Measurements from ENCODE around the gene PROX1. TPM values are rescaled to one million over a fixed set of nuclear protein-coding genes. Genes with fewer than 3 reads are reported as not detected.

The PROX1 gene
- total and polyA plus RNA-seq, 2 experiments from 2014 or later = under 0.01 to 0.20 TPM

DNA sequence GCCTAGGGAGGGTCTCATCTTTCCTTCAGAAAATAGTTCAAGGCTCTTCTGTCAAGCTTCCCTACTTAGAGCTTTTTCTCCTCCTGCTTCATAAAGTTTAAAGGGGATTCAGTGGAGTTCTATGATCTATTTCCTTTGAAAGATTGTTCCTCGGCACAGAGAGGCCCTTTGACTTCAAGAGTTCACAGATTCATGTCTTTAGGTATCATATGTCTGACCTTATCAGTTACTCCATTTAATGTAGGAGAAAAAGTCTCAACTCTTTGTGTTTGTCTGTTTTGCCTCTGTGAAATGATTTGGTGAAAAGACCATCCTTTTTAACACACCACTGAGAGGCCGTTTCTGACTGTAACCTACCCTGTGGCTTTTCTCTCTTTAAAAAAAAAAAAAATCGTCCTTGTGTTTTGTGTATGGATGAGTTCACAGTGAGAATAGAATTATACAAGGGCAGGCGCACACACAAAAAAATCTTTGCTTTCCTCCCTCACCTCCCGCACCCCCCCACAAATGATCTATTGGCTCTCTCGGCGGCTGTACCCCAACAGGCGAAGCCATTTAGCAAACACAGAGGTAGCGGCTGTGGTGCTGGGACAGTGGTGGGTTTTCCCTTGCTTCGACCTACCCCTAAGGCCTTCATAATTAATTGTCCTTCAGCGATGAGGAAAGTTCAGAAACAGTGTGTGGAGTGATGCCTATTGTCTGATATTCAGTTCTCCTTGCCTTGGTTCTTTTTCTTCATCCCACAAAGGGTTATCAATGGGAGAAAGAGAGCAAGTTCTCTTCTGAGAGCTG is 29.6 kb downstream of the PROX1 start:
- no peak overlapping the region for H3K4me2 ChIP-seq (ENCODE audit: unreplicated experiment)
- H3K9ac ChIP-seq = no peak overlapping the region
- no peaks in the 10 kb centered on the region for H3K9me3 ChIP-seq (ENCODE audit: low read depth)
- H3K79me2 ChIP-seq (ENCODE audit: insufficient read depth) = no peaks in the 10 kb centered on the region
- no peaks in the 10 kb centered on the region for H3K4me1 ChIP-seq (ENCODE audit: insufficient read depth)
- no peaks in the 10 kb centered on the region for H3K27me3 ChIP-seq (replicated peaks; ENCODE audit: insufficient read depth)
- no peaks in the 10 kb centered on the region for H3K9me2 ChIP-seq (ENCODE audit: insufficient read depth)
- no peak for DNase-seq
- H3K27ac ChIP-seq = no peak overlapping the region
- in situ Hi-C loops (cut with MboI) = no loop called here
- no peaks in the 10 kb centered on the region for H4K20me1 ChIP-seq (ENCODE audit: insufficient read depth)
- no peaks in the 10 kb centered on the region for H3F3A ChIP-seq (ENCODE audit: insufficient read depth)
- no peak overlapping the region for H2AFZ ChIP-seq
- no peak for TF ChIP-seq EZH2phosphoT487 (IDR thresholded peaks at IDR 0.05; ENCODE audit: insufficient read depth, low read depth)
- TF ChIP-seq EZH2 (IDR thresholded peaks at IDR 0.05; ENCODE audit: insufficient read depth, poor library complexity, severe bottlenecking) = no peak
- H3K4me3 ChIP-seq = no peak overlapping the region
- no peaks in the 10 kb centered on the region for H3K36me3 ChIP-seq (ENCODE audit: low read depth)
- WGBS, 2 experiments (ENCODE audit: low coverage in 1 of 2, low lambda C conversion rate in 2 of 2, missing lambda C conversion rate in 2 of 2) = 57 to 64% methylated on average over 11 of the region's 11 CpGs

- H4K20me1 ChIP-seq (ENCODE audit: insufficient read depth) = no peaks in the 10 kb centered on the region
- H3K9me2 ChIP-seq (ENCODE audit: insufficient read depth) = no peaks in the 10 kb centered on the region
- DNase-seq = no peak
- H3K4me2 ChIP-seq (ENCODE audit: unreplicated experiment) = no peak overlapping the region
- no peak overlapping the region for H3K9ac ChIP-seq
- no peaks in the 10 kb centered on the region for H3K79me2 ChIP-seq (ENCODE audit: insufficient read depth)
- in situ Hi-C loops (cut with MboI) = no loop called here
- no peak overlapping the region for H2AFZ ChIP-seq
- 46 to 50% methylated on average over 8 of the region's 8 CpGs for WGBS, 2 experiments (ENCODE audit: low coverage in 1 of 2, low lambda C conversion rate in 2 of 2, missing lambda C conversion rate in 2 of 2)
- no peak overlapping the region for H3K4me3 ChIP-seq
- no peaks in the 10 kb centered on the region for H3K27me3 ChIP-seq (replicated peaks; ENCODE audit: insufficient read depth)
- H3K36me3 ChIP-seq (ENCODE audit: low read depth) = no peaks in the 10 kb centered on the region
- no peaks in the 10 kb centered on the region for H3F3A ChIP-seq (ENCODE audit: insufficient read depth)
- TF ChIP-seq EZH2phosphoT487 (IDR thresholded peaks at IDR 0.05; ENCODE audit: insufficient read depth, low read depth) (no peak), EZH2 (IDR thresholded peaks at IDR 0.05; ENCODE audit: insufficient read depth, poor library complexity, severe bottlenecking) (no peak)
- H3K9me3 ChIP-seq (ENCODE audit: low read depth) = no peaks in the 10 kb centered on the region
- no peaks in the 10 kb centered on the region for H3K4me1 ChIP-seq (ENCODE audit: insufficient read depth)
- H3K27ac ChIP-seq = no peak overlapping the region
Observed at GRCh38 chr1:214018386-214019268, 30.9 kb downstream of the PROX1 start.

DNA sequence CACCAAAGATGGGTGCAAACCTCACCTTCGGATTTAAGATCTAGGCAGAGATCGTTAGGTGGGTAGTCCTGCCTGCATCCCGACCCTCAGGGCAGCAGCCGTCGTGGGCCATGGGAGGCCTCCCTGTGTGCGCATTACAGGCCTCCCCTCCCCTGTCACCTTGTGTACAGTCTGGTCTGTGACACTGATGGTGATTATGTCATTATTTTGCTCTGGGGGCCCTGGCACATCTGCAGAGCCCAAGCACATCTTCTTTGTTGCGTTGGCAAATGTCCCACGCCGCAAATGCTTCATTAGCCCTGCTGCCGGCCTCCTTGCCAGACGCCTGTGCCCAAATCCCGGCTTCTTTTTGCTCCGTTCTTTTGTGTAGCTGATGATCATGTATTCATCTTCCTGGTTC is 31.7 kb downstream of the PROX1 start:
- H3K9me2 ChIP-seq (ENCODE audit: insufficient read depth) = no peaks in the 10 kb centered on the region
- no peaks in the 10 kb centered on the region for H3K9me3 ChIP-seq (ENCODE audit: low read depth)
- TF ChIP-seq EZH2phosphoT487 (IDR thresholded peaks at IDR 0.05; ENCODE audit: insufficient read depth, low read depth) (no peak), EZH2 (IDR thresholded peaks at IDR 0.05; ENCODE audit: insufficient read depth, poor library complexity, severe bottlenecking) (no peak)
- no peaks in the 10 kb centered on the region for H3K36me3 ChIP-seq (ENCODE audit: low read depth)
- no peaks in the 10 kb centered on the region for H3K79me2 ChIP-seq (ENCODE audit: insufficient read depth)
- H3K4me3 ChIP-seq = no peak overlapping the region
- no peaks in the 10 kb centered on the region for H3K27me3 ChIP-seq (replicated peaks; ENCODE audit: insufficient read depth)
- no peak for DNase-seq
- H3F3A ChIP-seq (ENCODE audit: insufficient read depth) = no peaks in the 10 kb centered on the region
- no peaks in the 10 kb centered on the region for H4K20me1 ChIP-seq (ENCODE audit: insufficient read depth)
- in situ Hi-C loops (cut with MboI) = no loop called here
- H3K4me1 ChIP-seq (ENCODE audit: insufficient read depth) = no peaks in the 10 kb centered on the region
- no peak overlapping the region for H2AFZ ChIP-seq
- no peak overlapping the region for H3K4me2 ChIP-seq (ENCODE audit: unreplicated experiment)
- 29 to 34% methylated on average over 13 of the region's 13 CpGs for WGBS, 2 experiments (ENCODE audit: low coverage in 1 of 2, low lambda C conversion rate in 2 of 2, missing lambda C conversion rate in 2 of 2)
- no peak overlapping the region for H3K9ac ChIP-seq
- no peak overlapping the region for H3K27ac ChIP-seq

- no peak overlapping the region for H3K27ac ChIP-seq
- no peaks in the 10 kb centered on the region for H3F3A ChIP-seq (ENCODE audit: insufficient read depth)
- H3K4me1 ChIP-seq (ENCODE audit: insufficient read depth) = no peaks in the 10 kb centered on the region
- H3K4me3 ChIP-seq = no peak overlapping the region
- H4K20me1 ChIP-seq (ENCODE audit: insufficient read depth) = no peaks in the 10 kb centered on the region
- H3K9ac ChIP-seq = no peak overlapping the region
- WGBS, 2 experiments (ENCODE audit: low coverage in 1 of 2, low lambda C conversion rate in 2 of 2, missing lambda C conversion rate in 2 of 2) = 43 to 54% methylated on average over 3 of the region's 3 CpGs
- no peak for DNase-seq
- no peak overlapping the region for H2AFZ ChIP-seq
- no peaks in the 10 kb centered on the region for H3K79me2 ChIP-seq (ENCODE audit: insufficient read depth)
- in situ Hi-C loops (cut with MboI) = no loop called here
- H3K9me2 ChIP-seq (ENCODE audit: insufficient read depth) = no peaks in the 10 kb centered on the region
- no peaks in the 10 kb centered on the region for H3K27me3 ChIP-seq (replicated peaks; ENCODE audit: insufficient read depth)
- no peaks in the 10 kb centered on the region for H3K9me3 ChIP-seq (ENCODE audit: low read depth)
- TF ChIP-seq EZH2phosphoT487 (IDR thresholded peaks at IDR 0.05; ENCODE audit: insufficient read depth, low read depth) = no peak
- no peak for TF ChIP-seq EZH2 (IDR thresholded peaks at IDR 0.05; ENCODE audit: insufficient read depth, poor library complexity, severe bottlenecking)
- H3K36me3 ChIP-seq (ENCODE audit: low read depth) = no peaks in the 10 kb centered on the region
- H3K4me2 ChIP-seq (ENCODE audit: unreplicated experiment) = no peak overlapping the region
Observed at GRCh38 chr1:214021321-214021720, 33.5 kb downstream of the PROX1 start.
